WTC11 (cell line): Measurements from ENCODE around the gene ZNF813.
"Not testable (repeated sequence)": the region's sequence is repeated elsewhere in the genome, so short reads cannot be mapped to it uniquely, and the experiment has no call there.

Experiments used
- AFF4 ChIP-seq: sonication (generic); formaldehyde crosslinking; IDR thresholded peaks from 2 replicates; pipeline ENCODE4 v1.8.1; 2023; ENCODE audit warnings: mild to moderate bottlenecking, missing genetic modification reagents, borderline replicate concordance
- CTCF ChIP-seq: fragments of 200-600 bp; IDR thresholded peaks from 2 replicates; pipeline ENCODE4 v1.8.0; 2022; ENCODE audit warnings: antibody characterized with exemption
- GRHL2 ChIP-seq: fragments of 250-450 bp; sonication (Bioruptor Pico); IDR thresholded peaks from 2 replicates; pipeline ENCODE4 v1.8.0; 2022; ENCODE audit warnings: mild to moderate bottlenecking, moderate library complexity; ENCODE audit not compliant: insufficient replicate concordance, severe bottlenecking
- MAX ChIP-seq: sonication (generic); formaldehyde crosslinking; IDR thresholded peaks from 2 replicates; pipeline ENCODE4 v1.8.0; 2022; ENCODE audit warnings: mild to moderate bottlenecking, missing genetic modification reagents
- SP1 ChIP-seq: sonication (generic); formaldehyde crosslinking; conservative IDR thresholded peaks from 2 replicates; pipeline ENCODE4 v1.8.1; 2022; ENCODE audit warnings: missing genetic modification reagents
- USF2 ChIP-seq: sonication (generic); formaldehyde crosslinking; IDR thresholded peaks from 2 replicates; pipeline ENCODE4 v1.8.1; 2023; ENCODE audit warnings: mild to moderate bottlenecking, missing genetic modification reagents, moderate library complexity
- ZNF512 ChIP-seq: sonication (generic); formaldehyde crosslinking; IDR thresholded peaks from 2 replicates; pipeline ENCODE4 v1.8.1; 2022; ENCODE audit warnings: missing genetic modification reagents, borderline replicate concordance

GRCh38 chr19:53420520-53421315 lies 46.8 kb upstream of the ZNF813 start:
- TF ChIP-seq AFF4; USF2 (CRISPR knock-in tag); CTCF; ZNF512 (CRISPR knock-in tag); GRHL2 (CRISPR knock-in tag); SP1 (CRISPR knock-in tag); MAX (CRISPR knock-in tag): not testable (repeated sequence)
